HepG2 (cell line): ENCODE data around the gene NADK2. TPM values are rescaled to one million over a fixed set of nuclear protein-coding genes. Genes with fewer than 3 reads are reported as not detected.

Experiments
- ARNT2 ChIP-seq: sonication (generic); formaldehyde crosslinking; IDR thresholded peaks from 2 replicates; pipeline ENCODE4 v1.8.0; 2022; ENCODE audit warnings: mild to moderate bottlenecking, low read depth, missing genetic modification reagents, moderate library complexity
- ATF7 ChIP-seq, 2 experiments: fragments of 450-650 bp in 1 of 2; sonication (generic) in 1 of 2; formaldehyde crosslinking in 1 of 2; IDR thresholded peaks; 2 replicates each; pipeline versions ENCODE4 v1.4.0 to v1.6.1; 2016 to 2020; ENCODE audit warnings: antibody characterized with exemption in 1 of 2, mild to moderate bottlenecking in 1 of 2, missing genetic modification reagents in 1 of 2
- BRD4 ChIP-seq: sonication (generic); formaldehyde crosslinking; IDR thresholded peaks from 2 replicates; pipeline ENCODE4 v1.4.0; 2020; ENCODE audit warnings: missing genetic modification reagents
- DNMT1 ChIP-seq: sonication (generic); formaldehyde crosslinking; IDR thresholded peaks from 2 replicates; pipeline ENCODE4 v1.5.1; 2020; ENCODE audit warnings: mild to moderate bottlenecking, missing genetic modification reagents
- DZIP1 ChIP-seq: sonication (generic); formaldehyde crosslinking; IDR thresholded peaks from 2 replicates; pipeline ENCODE4 v1.5.0; 2020; ENCODE audit warnings: mild to moderate bottlenecking, missing genetic modification reagents
- ELF3 ChIP-seq: IDR thresholded peaks from 2 replicates; pipeline ENCODE4 v1.6.1; 2016; ENCODE audit warnings: missing genetic modification reagents, missing compliant biosample characterization
- IRF2 ChIP-seq: IDR thresholded peaks from 2 replicates; pipeline ENCODE4 v1.6.1; 2018; ENCODE audit warnings: missing genetic modification reagents, missing compliant biosample characterization
- ISL2 ChIP-seq: sonication (generic); formaldehyde crosslinking; IDR thresholded peaks from 2 replicates; pipeline ENCODE4 v1.5.0; 2020; ENCODE audit warnings: missing genetic modification reagents
- MTA3 ChIP-seq: sonication (generic); formaldehyde crosslinking; IDR thresholded peaks from 2 replicates; pipeline ENCODE4 v1.4.0; 2020; ENCODE audit warnings: missing genetic modification reagents
- RARA ChIP-seq: IDR thresholded peaks from 2 replicates; pipeline ENCODE4 v1.6.1; 2016; ENCODE audit warnings: missing genetic modification reagents, missing compliant biosample characterization
- RFX5 ChIP-seq: IDR thresholded peaks from 2 replicates; pipeline ENCODE4 v1.6.1; 2011; ENCODE audit warnings: low read depth, low read length, improper control_type of control experiment
- RXRB ChIP-seq: IDR thresholded peaks from 2 replicates; pipeline ENCODE4 v1.6.1; 2016; ENCODE audit warnings: borderline replicate concordance, missing genetic modification reagents, missing compliant biosample characterization
- SMARCC2 ChIP-seq: fragments of 450-650 bp; IDR thresholded peaks from 2 replicates; pipeline ENCODE4 v1.6.1; 2017; ENCODE audit warnings: antibody characterized with exemption, mild to moderate bottlenecking
- SNRNP70 ChIP-seq: fragments of 200-400 bp; formaldehyde crosslinking; IDR thresholded peaks from 2 replicates; pipeline ENCODE4 v1.6.1; 2017; ENCODE audit warnings: mild to moderate bottlenecking, low read depth, low read length, moderate library complexity
- TCF12 ChIP-seq, 2 experiments: fragments of 450-650 bp in 1 of 2; sonication (generic) in 1 of 2; formaldehyde crosslinking in 1 of 2; IDR thresholded peaks; 2 replicates each; pipeline versions ENCODE4 v1.6.1 to v1.8.0; 2017 to 2022; ENCODE audit warnings: antibody characterized with exemption in 1 of 2, mild to moderate bottlenecking in 1 of 2, missing genetic modification reagents in 1 of 2, moderate library complexity in 1 of 2
- TRIM24 ChIP-seq: sonication (generic); formaldehyde crosslinking; IDR thresholded peaks from 2 replicates; pipeline ENCODE4 v1.8.0; 2022; ENCODE audit warnings: mild to moderate bottlenecking, missing genetic modification reagents
- ZNF232 ChIP-seq: sonication (generic); formaldehyde crosslinking; IDR thresholded peaks from 2 replicates; pipeline ENCODE4 v1.4.0; 2020; ENCODE audit warnings: missing genetic modification reagents, borderline replicate concordance
- ZNF460 ChIP-seq: sonication (generic); formaldehyde crosslinking; IDR thresholded peaks from 2 replicates; pipeline ENCODE4 v1.5.1; 2020; ENCODE audit warnings: missing genetic modification reagents, mild to moderate bottlenecking, borderline replicate concordance
- ZSCAN20 ChIP-seq: sonication (generic); formaldehyde crosslinking; IDR thresholded peaks from 2 replicates; pipeline ENCODE4 v1.4.0; 2020; ENCODE audit warnings: missing genetic modification reagents, mild to moderate bottlenecking, borderline replicate concordance
- ZSCAN21 ChIP-seq: sonication (generic); formaldehyde crosslinking; IDR thresholded peaks from 2 replicates; pipeline ENCODE4 v1.8.0; 2022; ENCODE audit warnings: mild to moderate bottlenecking, missing genetic modification reagents, moderate library complexity, borderline replicate concordance
- polyA plus RNA-seq, 8 experiments: library from polyadenylated mRNA; depleted of rRNA in 3 of 8; stranded (reverse) in 7 of 8; unstranded in 1 of 8; fragments of >200 nt; fragmentation: Illumina TruSeq in 4 of 8; extraction: Trizol in 4 of 8; gene quantifications; 2 replicates each; pipeline versions ENCODE4 v1.2.1 to v1.2.3, GENCODE V29; 2011 to 2016; ENCODE audit warnings: low read depth in 4 of 8, missing spikeins in 1 of 8, mixed read lengths in 1 of 8; ENCODE audit not compliant: insufficient read depth in 1 of 8
- total RNA-seq, 5 experiments: library from RNA; depleted of rRNA; stranded (reverse); fragments of >200 nt; fragmentation: Illumina TruSeq; extraction: Trizol; gene quantifications; 2 replicates each; pipeline ENCODE4 v1.2.3, GENCODE V29; 2016; ENCODE audit warnings: low read depth in 1 of 5
- TF ChIP-seq, protein P1 (sequence below): sonication (generic); formaldehyde crosslinking; conservative IDR thresholded peaks from 2 replicates; pipeline ENCODE4 v1.8.0; 2022; ENCODE audit warnings: mild to moderate bottlenecking, moderate library complexity, missing genetic modification reagents
- TF ChIP-seq, protein P2 (sequence below): IDR thresholded peaks from 2 replicates; pipeline ENCODE4 v1.6.1; 2016; ENCODE audit warnings: mild to moderate bottlenecking

The NADK2 gene
- total and polyA plus RNA-seq, 2 of the 13 experiments (the other 11 are each of a cell fraction or from before 2014, with no cell fraction given), result 13.9 to 71.4 TPM

DNA sequence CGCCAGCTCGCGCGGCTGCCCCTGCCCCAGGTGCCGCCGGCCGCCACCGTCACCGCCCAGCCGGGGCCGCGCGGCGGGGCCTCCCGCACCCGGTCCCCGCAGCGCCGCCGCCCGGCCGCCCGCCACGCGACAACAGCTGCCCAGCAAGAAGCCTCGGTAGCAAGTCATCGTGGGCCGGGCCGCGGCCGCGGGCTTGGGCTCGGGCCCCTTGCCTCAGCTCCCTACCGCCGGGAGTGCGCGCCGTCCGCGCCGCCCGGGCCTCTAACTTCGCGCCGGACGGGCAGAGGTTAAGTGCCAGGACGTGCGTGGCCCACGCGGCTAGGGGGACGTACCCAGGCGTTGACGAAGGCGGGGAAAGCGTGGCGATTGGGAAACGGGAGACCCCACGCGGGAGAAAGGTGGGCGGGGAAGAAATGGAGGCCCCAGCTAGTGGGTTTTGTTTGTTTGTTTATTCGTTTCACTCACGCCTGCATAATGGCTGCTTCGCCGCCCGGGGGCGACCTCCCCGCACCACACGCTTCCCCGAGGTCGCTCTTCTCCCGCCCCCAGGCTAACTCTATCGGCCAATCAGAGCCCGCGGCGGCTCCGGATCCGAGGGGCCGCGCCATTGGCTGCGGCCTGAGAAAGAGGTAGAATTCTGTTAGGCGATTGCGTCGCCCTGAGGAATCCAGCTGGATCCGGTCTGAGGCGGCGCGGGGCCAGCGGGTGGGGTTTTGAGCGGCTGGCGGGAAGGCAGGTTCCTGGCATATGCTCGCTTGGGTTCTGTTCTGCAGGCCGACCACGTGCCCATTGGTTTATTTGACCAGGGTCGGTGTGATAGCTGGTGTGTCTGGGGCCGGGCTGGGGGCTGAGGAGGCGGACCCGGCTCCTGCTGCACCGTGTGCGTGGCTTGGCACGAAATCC is at the start of gene NADK2 (continued):
- TF ChIP-seq TCF12 (IDR thresholded peaks at IDR 0.05) (no peak), TCF12 (CRISPR knock-in tag; IDR thresholded peaks at IDR 0.05) (peak; percentile 37; the same call in 1 of the 2 replicates), DNMT1 (CRISPR knock-in tag) (0 out of 2 replicates have a peak, but pooled peaks have one; percentile 54), ZSCAN20 (no peak), ISL2 (peak; percentile 59), SNRNP70 (no peak), RXRB (CRISPR knock-in tag) (0 out of 2 replicates have a peak, but pooled peaks have one; percentile 32), TRIM24 (CRISPR knock-in tag) (no peak), MTA3 (CRISPR knock-in tag) (no peak), SMARCC2 (no peak), IRF2 (CRISPR knock-in tag) (peak; percentile 83), BRD4 (CRISPR knock-in tag) (peak; percentile 27; the same call in 1 of the 2 replicates), ATF7 (IDR thresholded peaks at IDR 0.05) (no peak), ATF7 (CRISPR knock-in tag; IDR thresholded peaks at IDR 0.05) (peak; percentile 80), ELF3 (CRISPR knock-in tag) (peak; percentile 12; the same call in 1 of the 2 replicates), ZSCAN21 (CRISPR knock-in tag) (peak; percentile 71; the same call in 1 of the 2 replicates), DZIP1 (CRISPR knock-in tag) (no peak), RFX5 (no peak), ZNF460 (CRISPR knock-in tag) (no peak), ZNF232 (peak; percentile 55), ARNT2 (peak; percentile 20; the same call in 1 of the 2 replicates), RARA (CRISPR knock-in tag) (0 out of 2 replicates have a peak, but pooled peaks have one; percentile 12)
- TF ChIP-seq, protein P1, sequence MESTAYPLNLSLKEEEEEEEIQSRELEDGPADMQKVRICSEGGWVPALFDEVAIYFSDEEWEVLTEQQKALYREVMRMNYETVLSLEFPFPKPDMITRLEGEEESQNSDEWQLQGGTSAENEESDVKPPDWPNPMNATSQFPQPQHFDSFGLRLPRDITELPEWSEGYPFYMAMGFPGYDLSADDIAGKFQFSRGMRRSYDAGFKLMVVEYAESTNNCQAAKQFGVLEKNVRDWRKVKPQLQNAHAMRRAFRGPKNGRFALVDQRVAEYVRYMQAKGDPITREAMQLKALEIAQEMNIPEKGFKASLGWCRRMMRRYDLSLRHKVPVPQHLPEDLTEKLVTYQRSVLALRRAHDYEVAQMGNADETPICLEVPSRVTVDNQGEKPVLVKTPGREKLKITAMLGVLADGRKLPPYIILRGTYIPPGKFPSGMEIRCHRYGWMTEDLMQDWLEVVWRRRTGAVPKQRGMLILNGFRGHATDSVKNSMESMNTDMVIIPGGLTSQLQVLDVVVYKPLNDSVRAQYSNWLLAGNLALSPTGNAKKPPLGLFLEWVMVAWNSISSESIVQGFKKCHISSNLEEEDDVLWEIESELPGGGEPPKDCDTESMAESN, result peak; percentile 54; the same call in 1 of the 2 replicates
- TF ChIP-seq, protein P2, sequence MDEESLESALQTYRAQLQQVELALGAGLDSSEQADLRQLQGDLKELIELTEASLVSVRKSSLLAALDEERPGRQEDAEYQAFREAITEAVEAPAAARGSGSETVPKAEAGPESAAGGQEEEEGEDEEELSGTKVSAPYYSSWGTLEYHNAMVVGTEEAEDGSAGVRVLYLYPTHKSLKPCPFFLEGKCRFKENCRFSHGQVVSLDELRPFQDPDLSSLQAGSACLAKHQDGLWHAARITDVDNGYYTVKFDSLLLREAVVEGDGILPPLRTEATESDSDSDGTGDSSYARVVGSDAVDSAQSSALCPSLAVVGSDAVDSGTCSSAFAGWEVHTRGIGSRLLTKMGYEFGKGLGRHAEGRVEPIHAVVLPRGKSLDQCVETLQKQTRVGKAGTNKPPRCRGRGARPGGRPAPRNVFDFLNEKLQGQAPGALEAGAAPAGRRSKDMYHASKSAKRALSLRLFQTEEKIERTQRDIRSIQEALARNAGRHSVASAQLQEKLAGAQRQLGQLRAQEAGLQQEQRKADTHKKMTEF (CRISPR knock-in tag), result peak; percentile 89
